Measurements from ENCODE around the gene NRCAM.

NRCAM gene

GRCh38 chr7:108196004-108196403, 260.2 kb downstream of the NRCAM start:
- TF ChIP-seq CTCF (conservative IDR thresholded peaks at IDR 0.05; ENCODE audit: low read length) = no peak
- no peak overlapping the region for H3K4me3 ChIP-seq (ENCODE audit: low read length)

GRCh38 chr7:108193594-108194498, 262.4 kb downstream of the NRCAM start:
- H3K4me3 ChIP-seq (ENCODE audit: low read length) = no peak overlapping the region
- TF ChIP-seq CTCF (conservative IDR thresholded peaks at IDR 0.05; ENCODE audit: low read length) = no peak
- DNase-seq (ENCODE audit: low read depth) = no peak

More at GRCh38 chr7:108196004-108196403, 260.2 kb downstream of the NRCAM start:
- DNase-seq (ENCODE audit: low read depth) = no peak

GRCh38 chr7:108190891-108191290, 265.3 kb downstream of the NRCAM start:
- no peak overlapping the region for H3K4me3 ChIP-seq (ENCODE audit: low read length)
- DNase-seq (ENCODE audit: low read depth) = no peak
- no peak for TF ChIP-seq CTCF (conservative IDR thresholded peaks at IDR 0.05; ENCODE audit: low read length)

- H3K4me3 ChIP-seq (ENCODE audit: low read length) = no peak overlapping the region
- DNase-seq (ENCODE audit: low read depth) = no peak
- TF ChIP-seq CTCF (conservative IDR thresholded peaks at IDR 0.05; ENCODE audit: low read length) = no peak
Measured at GRCh38 chr7:108189733-108190388, 266.4 kb downstream of the NRCAM start.

GRCh38 chr7:108188724-108189123, 267.5 kb downstream of the NRCAM start:
- no peak overlapping the region for H3K4me3 ChIP-seq (ENCODE audit: low read length)
- TF ChIP-seq CTCF (conservative IDR thresholded peaks at IDR 0.05; ENCODE audit: low read length) = no peak
- no peak for DNase-seq (ENCODE audit: low read depth)

GRCh38 chr7:108181073-108181985, 274.9 kb downstream of the NRCAM start:
- H3K4me3 ChIP-seq (ENCODE audit: low read length) = no peak overlapping the region
- DNase-seq (ENCODE audit: low read depth) = peak; percentile 58
- peak; percentile 77 for TF ChIP-seq CTCF (conservative IDR thresholded peaks at IDR 0.05; ENCODE audit: low read length)
